Measurements from ENCODE around the gene MFSD11. TPM values are rescaled to one million over a fixed set of nuclear protein-coding genes. Genes with fewer than 3 reads are reported as not detected.

The MFSD11 gene
- total RNA-seq: 10 to 100 TPM; 35.3 to 64.8 (median 47.0) TPM

DNA sequence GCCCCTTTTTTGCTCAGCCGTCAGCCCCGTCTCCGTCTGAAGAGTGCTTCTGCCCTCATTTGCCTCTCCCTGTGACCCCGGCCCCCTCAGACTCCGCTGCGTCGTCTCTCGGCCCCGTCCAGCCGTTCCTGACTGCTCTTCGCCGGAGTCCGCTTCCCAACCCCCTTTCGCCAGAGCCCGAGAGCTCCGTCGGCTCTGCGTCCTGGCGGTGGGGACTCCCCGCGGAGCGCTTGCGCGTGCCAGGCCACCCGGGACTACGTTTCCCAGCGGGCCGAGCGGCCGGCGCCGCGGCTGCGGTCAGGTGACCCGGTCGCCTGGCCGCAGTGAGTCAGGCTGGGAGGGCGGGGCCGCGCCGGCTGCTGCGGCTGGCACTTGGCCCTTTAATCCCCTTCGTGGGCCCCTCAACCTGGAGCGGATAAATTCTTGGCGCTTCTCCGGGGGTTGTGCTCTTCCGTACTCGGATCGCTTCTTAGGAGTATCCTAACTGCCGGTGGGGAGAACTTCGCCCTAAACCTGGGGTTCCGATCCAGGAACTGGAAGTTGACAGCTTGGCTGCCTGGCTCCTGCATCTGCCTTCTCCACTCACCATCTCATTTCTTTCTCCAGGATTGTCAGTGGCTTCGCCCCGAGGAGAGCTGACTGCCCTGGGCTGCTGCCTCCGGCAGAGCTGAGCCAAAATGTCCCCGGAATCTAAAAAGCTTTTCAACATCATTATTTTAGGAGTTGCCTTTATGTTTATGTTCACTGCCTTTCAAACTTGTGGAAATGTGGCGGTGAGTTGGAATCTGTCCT lies at the start of gene MFSD11:
MFSD11 (plus strand) TSS at position 444 of the 792 bp plus-strand sequence; CDS start at position 678, 234 bp downstream.
- H3K27ac ChIP-seq: peak within 1 kb of the TSS; percentile 99 to 100 (median 100)
- peak within 1 kb of the TSS; percentile 89 to 97 (median 92) for H3K4me3 ChIP-seq
- peaks cover 0 to 38% (median 0%) of the 10 kb centered on the region in 3 donors for H3K36me3 ChIP-seq
- peak; percentile 87 to 96 (median 95) for DNase-seq
- H3K27me3 ChIP-seq: no peaks in the 10 kb centered on the region
- no peaks in the 10 kb centered on the region for H3K9me3 ChIP-seq
- H3K4me1 ChIP-seq: peaks cover 0 to 46% (median 13%) of the 10 kb centered on the region in 4 donors
- TF ChIP-seq, protein P1, sequence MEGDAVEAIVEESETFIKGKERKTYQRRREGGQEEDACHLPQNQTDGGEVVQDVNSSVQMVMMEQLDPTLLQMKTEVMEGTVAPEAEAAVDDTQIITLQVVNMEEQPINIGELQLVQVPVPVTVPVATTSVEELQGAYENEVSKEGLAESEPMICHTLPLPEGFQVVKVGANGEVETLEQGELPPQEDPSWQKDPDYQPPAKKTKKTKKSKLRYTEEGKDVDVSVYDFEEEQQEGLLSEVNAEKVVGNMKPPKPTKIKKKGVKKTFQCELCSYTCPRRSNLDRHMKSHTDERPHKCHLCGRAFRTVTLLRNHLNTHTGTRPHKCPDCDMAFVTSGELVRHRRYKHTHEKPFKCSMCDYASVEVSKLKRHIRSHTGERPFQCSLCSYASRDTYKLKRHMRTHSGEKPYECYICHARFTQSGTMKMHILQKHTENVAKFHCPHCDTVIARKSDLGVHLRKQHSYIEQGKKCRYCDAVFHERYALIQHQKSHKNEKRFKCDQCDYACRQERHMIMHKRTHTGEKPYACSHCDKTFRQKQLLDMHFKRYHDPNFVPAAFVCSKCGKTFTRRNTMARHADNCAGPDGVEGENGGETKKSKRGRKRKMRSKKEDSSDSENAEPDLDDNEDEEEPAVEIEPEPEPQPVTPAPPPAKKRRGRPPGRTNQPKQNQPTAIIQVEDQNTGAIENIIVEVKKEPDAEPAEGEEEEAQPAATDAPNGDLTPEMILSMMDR (IDR thresholded peaks at IDR 0.05): peak in 3 of 6 experiments; percentile 3 to 23 (median 12)
- TF ChIP-seq POLR2A (IDR thresholded peaks at IDR 0.05): peak; percentile 45 to 58

DNA sequence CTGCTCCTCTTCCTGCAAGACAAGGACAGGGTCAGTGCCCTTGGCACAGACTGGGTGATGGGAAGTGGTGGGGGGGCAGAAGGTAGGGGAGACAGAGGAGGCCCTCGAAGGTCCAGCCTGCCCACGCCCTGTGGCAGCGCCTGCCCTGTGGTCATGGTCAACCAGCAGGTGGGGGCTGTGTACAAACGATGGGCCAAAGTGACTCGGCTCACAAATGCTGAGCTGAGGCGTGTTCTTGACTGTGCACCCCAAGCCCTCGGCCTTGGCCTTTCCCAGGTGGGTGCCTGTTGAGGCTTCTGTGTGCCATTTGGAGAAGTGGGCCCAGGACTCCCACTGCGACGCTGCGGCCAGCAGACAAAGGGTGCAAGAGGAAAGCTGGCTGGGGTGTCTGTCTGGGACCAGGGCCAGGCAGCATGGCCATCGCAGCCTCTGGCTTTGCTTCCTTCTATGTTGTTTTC lies 49.7 kb upstream of the MFSD11 start:
- Histone ChIP-seq H3K4me3 (no peak overlapping the region), H3K4me1 (peaks cover 0 to 12% (median 0%) of the 10 kb centered on the region in 4 donors), H3K9me3 (no peaks in the 10 kb centered on the region), H3K36me3 (no peaks in the 10 kb centered on the region), H3K27me3 (no peaks in the 10 kb centered on the region), H3K27ac (peak overlapping the region; percentile 62 to 87 (median 70))
- TF ChIP-seq POLR2A (IDR thresholded peaks at IDR 0.05): no peak
- TF ChIP-seq, protein P1 (IDR thresholded peaks at IDR 0.05): no peak
- no peak for DNase-seq

DNA sequence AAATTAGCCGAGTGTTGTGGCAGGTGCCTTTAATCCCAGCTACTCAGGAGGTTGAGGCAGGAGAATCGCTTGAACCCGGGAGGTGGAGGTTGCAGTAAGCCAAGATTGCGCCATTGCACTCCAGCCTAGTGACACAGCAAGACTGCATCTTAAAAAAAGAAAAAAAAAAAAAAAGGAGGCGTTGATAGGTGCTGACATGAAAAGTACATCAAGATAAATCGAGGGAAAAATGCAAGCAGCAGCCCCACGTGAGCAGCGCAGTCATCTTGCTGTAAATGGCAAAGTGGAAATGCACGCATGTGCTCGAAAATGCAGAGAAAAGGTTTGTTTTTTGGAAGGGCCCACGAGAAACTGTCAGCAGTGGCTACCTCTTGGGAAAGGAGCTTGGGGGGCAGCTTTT lies 48.1 kb upstream of the MFSD11 start:
- H3K9me3 ChIP-seq: no peaks in the 10 kb centered on the region
- H3K4me3 ChIP-seq: no peak overlapping the region
- H3K27ac ChIP-seq: no peak overlapping the region
- peaks cover 0 to 12% (median 0%) of the 10 kb centered on the region in 4 donors for H3K4me1 ChIP-seq
- no peak for TF ChIP-seq POLR2A (IDR thresholded peaks at IDR 0.05)
- TF ChIP-seq, protein P1 (IDR thresholded peaks at IDR 0.05): no peak
- H3K27me3 ChIP-seq: no peaks in the 10 kb centered on the region
- no peak for DNase-seq
- H3K36me3 ChIP-seq: no peaks in the 10 kb centered on the region

DNA sequence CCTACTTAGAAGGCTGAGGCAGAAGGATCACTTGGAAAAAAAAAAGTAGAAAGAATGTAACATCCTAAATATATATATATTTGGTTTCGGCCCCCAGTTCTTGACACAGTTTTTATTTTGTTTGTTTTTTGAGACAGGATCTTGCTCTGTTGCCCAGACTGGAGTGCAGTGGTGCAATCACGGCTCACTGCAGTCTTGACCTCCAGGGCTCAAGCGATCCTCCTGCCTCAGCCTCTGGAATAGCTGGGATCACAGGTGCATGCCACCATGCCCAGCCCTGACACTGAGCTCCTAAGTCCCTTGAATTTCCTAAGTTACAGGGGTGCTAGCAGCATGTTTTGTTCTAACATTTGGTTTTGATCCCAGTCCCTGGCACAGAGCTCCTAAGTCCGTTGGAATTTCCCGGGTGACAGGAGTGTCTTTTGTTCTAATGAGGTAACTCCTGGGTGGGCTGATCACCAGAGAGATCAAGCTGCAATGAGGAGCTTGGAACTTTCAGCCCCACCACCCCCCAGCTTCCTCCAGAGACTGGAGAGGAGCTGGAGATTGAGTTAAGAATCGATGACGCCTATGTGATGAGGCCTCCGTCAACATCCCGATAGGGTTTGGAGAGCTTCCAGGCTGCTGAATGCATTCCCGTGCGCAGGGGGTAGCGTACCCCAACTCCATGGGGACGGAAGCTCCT lies 47.2 kb upstream of the MFSD11 start:
- Histone ChIP-seq H3K9me3 (no peaks in the 10 kb centered on the region), H3K27ac (no peak overlapping the region), H3K27me3 (no peaks in the 10 kb centered on the region), H3K4me3 (no peak overlapping the region), H3K36me3 (no peaks in the 10 kb centered on the region), H3K4me1 (peaks cover 0 to 12% (median 0%) of the 10 kb centered on the region in 4 donors)
- TF ChIP-seq, protein P1 (IDR thresholded peaks at IDR 0.05): no peak
- TF ChIP-seq POLR2A (IDR thresholded peaks at IDR 0.05): no peak
- DNase-seq: no peak

DNA sequence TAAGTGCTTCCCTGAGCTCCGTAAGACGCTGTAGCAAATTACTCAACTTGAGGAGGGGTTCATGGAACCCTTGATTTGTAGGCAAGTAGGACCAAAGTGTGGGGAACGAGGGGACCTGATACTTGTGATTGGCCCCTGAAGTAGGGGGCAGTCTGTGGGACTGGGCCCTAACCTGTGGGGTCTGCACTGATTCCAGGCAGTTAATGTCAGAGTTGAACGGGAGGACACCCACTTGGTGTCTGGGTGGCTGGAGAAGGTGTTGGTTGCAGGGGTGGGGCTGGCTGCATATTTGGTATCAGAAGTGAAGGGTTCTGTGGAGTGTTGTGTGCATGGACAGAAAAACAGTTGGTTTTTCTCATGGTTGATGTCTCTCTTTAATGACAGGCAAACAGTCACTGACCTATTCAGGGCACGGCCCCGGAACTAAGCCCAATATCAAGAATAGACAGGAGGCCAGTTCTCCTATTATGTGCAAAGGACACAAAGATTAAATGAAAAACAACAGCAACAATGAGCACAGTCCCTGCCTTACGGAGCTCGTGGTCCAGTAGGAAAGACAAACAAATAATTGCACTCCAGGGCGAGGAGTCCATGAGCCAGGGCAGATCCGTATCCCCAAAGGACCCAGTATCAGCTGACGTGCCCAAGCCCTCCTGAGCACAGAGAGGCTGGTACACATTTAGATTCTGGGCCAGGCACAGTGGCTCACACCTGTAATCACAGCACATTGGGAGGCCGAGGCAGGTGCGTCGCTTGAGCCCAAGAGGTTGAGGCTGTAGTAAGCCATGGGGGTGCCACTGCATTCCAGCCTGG lies 46.3 kb upstream of the MFSD11 start:
- H3K27me3 ChIP-seq: no peaks in the 10 kb centered on the region
- H3K9me3 ChIP-seq: no peaks in the 10 kb centered on the region
- peaks cover 0 to 12% (median 0%) of the 10 kb centered on the region in 4 donors for H3K4me1 ChIP-seq
- TF ChIP-seq, protein P1 (IDR thresholded peaks at IDR 0.05): no peak
- no peak for TF ChIP-seq POLR2A (IDR thresholded peaks at IDR 0.05)
- no peak for DNase-seq
- H3K4me3 ChIP-seq: no peak overlapping the region
- no peak overlapping the region for H3K27ac ChIP-seq
- H3K36me3 ChIP-seq: no peaks in the 10 kb centered on the region

All from Peyer's patch (tissue), 4 donors.